Hepatocyte (in vitro differentiated cells): ENCODE results near the gene DCAF5. TPM values are rescaled to one million over a fixed set of nuclear protein-coding genes. Genes with fewer than 3 reads are reported as not detected.
A peak's percentile ranks its signal among the peaks of the same experiment; 100 is the strongest.

ENCODE experiments used
- DNase-seq: peaks from one replicate; pipeline ENCODE4 v3.0.0-alpha.2; 2016; ENCODE audit warnings: low spot score
- H2AFZ ChIP-seq: fragments of 200-600 bp; sonication (generic); 2 replicates; pipeline ENCODE4 v1.6.0; 2016; ENCODE audit warnings: antibody characterized with exemption, mild to moderate bottlenecking
- H3K27ac ChIP-seq: fragments of 200-600 bp; sonication (generic); 2 replicates; pipeline ENCODE4 v1.5.1; 2016; ENCODE audit warnings: mild to moderate bottlenecking
- H3K27me3 ChIP-seq: fragments of 200-600 bp; sonication (generic); 2 replicates; pipeline ENCODE4 v1.6.1; 2016
- H3K36me3 ChIP-seq: fragments of 200-600 bp; sonication (generic); replicated peaks from 2 replicates; pipeline ENCODE4 v1.5.1; 2016; ENCODE audit warnings: low read depth; ENCODE audit not compliant: insufficient read depth
- H3K4me1 ChIP-seq: fragments of 200-600 bp; sonication (generic); 2 replicates; pipeline ENCODE4 v1.5.1; 2016; ENCODE audit warnings: mild to moderate bottlenecking, moderate library complexity; ENCODE audit not compliant: insufficient read depth
- H3K4me2 ChIP-seq: fragments of 200-600 bp; sonication (generic); 2 replicates; pipeline ENCODE4 v1.6.0; 2016
- H3K4me3 ChIP-seq: fragments of 200-600 bp; sonication (generic); 2 replicates; pipeline ENCODE4 v1.5.1; 2016; ENCODE audit warnings: mild to moderate bottlenecking
- H3K79me2 ChIP-seq: fragments of 200-600 bp; sonication (generic); 2 replicates; pipeline ENCODE4 v1.6.0; 2017; ENCODE audit warnings: mild to moderate bottlenecking
- H3K9me2 ChIP-seq: fragments of 200-600 bp; sonication (generic); replicated peaks from 2 replicates; pipeline ENCODE4 v1.6.0; 2017; ENCODE audit warnings: mild to moderate bottlenecking; ENCODE audit not compliant: insufficient read depth
- H3K9me3 ChIP-seq: fragments of 200-600 bp; sonication (generic); 2 replicates; pipeline ENCODE4 v1.5.1; 2016; ENCODE audit warnings: low read depth, mild to moderate bottlenecking
- H4K20me1 ChIP-seq: fragments of 200-600 bp; sonication (generic); 2 replicates; pipeline ENCODE4 v1.6.0; 2016; ENCODE audit warnings: mild to moderate bottlenecking; ENCODE audit not compliant: insufficient read depth, poor library complexity, severe bottlenecking
- EZH2 ChIP-seq: fragments of 200-600 bp; sonication (generic); IDR thresholded peaks from 2 replicates; pipeline ENCODE4 v1.6.1; 2016; ENCODE audit warnings: antibody characterized with exemption, mild to moderate bottlenecking, borderline replicate concordance
- EZH2phosphoT487 ChIP-seq: fragments of 200-600 bp; sonication (generic); IDR thresholded peaks from one replicate; pipeline ENCODE4 v1.6.1; 2018; ENCODE audit warnings: antibody characterized with exemption, mild to moderate bottlenecking, low read depth, moderate library complexity; ENCODE audit not compliant: unreplicated experiment, severe bottlenecking
- WGBS: methylation state at CpG from one replicate; pipeline ENCODE4 v1.1.6; 2016; ENCODE audit warnings: low lambda C conversion rate; ENCODE audit errors: missing lambda C conversion rate; 5-methylcytosine and 5-hydroxymethylcytosine counted together
- polyA plus RNA-seq: library from polyadenylated mRNA; unstranded; fragments of >200 nt; fragmentation: Nextera tagmentation; extraction: Ambion mirVana; gene quantifications from 2 replicates; pipeline ENCODE4 v1.2.1, GENCODE V29; 2016
- total RNA-seq: library from RNA; depleted of rRNA; stranded (reverse); fragments of >200 nt; gene quantifications from 2 replicates; pipeline ENCODE4 v1.2.3, GENCODE V29; 2014
- TF ChIP-seq, protein P1 (sequence below): fragments of 200-600 bp; sonication (generic); IDR thresholded peaks from 2 replicates; pipeline ENCODE4 v1.5.1; 2016; ENCODE audit warnings: antibody characterized with exemption, mild to moderate bottlenecking; ENCODE audit not compliant: poor library complexity

DCAF5 gene
- total and polyA plus RNA-seq, 2 experiments from 2014 or later = 34.4 to 47.6 TPM

DNA sequence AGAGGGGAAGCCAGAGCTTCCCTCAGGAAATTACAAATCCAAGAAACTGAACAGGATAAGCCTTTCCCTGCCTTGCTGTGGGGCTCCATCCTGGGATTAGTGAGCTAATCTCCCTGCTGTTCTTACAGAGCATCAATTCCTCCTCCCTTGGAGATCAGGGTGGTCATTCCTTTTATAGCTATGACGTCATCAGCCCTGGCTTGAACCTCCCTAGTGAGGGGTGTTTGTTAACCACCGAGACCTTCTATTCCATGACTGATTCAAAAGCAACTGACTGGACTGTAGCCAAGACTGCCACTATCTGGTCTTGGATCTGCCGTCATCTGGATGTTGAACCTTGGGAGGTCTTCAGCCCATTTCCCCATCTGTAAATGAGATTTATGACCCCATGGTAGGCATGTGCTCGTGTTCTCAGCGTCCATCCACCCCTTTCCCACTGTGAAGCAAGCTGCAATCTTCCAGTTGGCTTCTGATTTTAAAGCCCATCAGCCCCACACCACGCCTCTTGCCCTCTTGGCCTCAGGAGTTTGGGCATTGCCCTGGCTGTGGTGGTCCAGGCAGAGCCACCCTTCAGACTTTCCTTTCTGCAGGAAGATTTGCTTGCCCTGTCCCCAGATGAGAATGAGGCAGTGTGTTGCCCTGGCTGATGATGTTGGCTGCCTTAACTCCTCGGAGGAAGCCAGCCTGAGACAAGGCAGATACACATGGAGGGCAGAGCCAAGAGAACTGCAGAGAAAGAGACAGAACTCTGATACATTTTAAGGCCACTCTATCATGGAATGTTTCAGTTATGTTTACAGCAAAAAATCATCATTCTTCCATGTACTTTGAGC is 114.2 kb downstream of the DCAF5 start:
- no peaks in the 10 kb centered on the region for H3K9me2 ChIP-seq
- H3K79me2 ChIP-seq = no peaks in the 10 kb centered on the region
- no peak for TF ChIP-seq EZH2phosphoT487
- TF ChIP-seq, protein P1, sequence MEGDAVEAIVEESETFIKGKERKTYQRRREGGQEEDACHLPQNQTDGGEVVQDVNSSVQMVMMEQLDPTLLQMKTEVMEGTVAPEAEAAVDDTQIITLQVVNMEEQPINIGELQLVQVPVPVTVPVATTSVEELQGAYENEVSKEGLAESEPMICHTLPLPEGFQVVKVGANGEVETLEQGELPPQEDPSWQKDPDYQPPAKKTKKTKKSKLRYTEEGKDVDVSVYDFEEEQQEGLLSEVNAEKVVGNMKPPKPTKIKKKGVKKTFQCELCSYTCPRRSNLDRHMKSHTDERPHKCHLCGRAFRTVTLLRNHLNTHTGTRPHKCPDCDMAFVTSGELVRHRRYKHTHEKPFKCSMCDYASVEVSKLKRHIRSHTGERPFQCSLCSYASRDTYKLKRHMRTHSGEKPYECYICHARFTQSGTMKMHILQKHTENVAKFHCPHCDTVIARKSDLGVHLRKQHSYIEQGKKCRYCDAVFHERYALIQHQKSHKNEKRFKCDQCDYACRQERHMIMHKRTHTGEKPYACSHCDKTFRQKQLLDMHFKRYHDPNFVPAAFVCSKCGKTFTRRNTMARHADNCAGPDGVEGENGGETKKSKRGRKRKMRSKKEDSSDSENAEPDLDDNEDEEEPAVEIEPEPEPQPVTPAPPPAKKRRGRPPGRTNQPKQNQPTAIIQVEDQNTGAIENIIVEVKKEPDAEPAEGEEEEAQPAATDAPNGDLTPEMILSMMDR = no peak
- no peak for TF ChIP-seq EZH2
- peak; percentile 66 for DNase-seq
- no peaks in the 10 kb centered on the region for H3K9me3 ChIP-seq
- no peak overlapping the region for H3K4me2 ChIP-seq
- no peaks in the 10 kb centered on the region for H4K20me1 ChIP-seq
- H3K27me3 ChIP-seq = no peaks in the 10 kb centered on the region
- H3K4me3 ChIP-seq = no peak overlapping the region
- H3K27ac ChIP-seq = peak overlapping the region; percentile 73
- 58% methylated on average over 7 of the region's 7 CpGs for WGBS
- peaks cover 20% of the 10 kb centered on the region for H3K4me1 ChIP-seq
- H3K36me3 ChIP-seq = no peaks in the 10 kb centered on the region
- H2AFZ ChIP-seq = no peak overlapping the region

DNA sequence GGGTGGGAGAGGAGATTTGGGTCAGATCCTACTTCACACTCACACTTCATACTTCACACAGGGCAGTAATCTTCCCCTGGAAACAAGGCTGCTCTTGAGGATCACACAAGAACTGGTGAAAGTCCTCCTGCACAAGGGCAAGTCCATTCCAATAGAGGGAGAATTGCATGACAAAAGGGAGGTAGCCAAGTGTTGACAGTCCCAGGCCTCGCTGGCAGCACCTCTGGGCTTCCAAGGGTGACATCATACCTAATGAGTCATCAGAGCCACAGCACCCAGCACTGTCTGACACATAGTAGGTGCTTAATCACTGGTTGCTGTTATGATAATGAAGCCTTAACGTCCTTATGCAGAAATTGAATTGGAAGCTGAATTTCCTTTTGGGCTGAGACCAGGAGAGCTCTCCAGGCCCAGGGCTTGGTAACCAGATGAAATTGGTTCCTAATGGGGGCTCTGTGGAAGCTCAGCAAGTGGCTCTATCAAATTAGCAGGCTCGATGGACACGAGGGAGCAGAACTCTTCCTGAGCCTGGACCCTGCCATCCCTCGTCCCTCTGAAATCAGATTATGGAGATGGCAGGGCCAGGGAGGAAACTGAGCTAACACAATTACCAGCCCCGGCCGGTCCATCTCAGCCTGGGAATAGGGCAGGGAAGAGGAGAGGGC is 115.0 kb downstream of the DCAF5 start:
- H2AFZ ChIP-seq = no peak overlapping the region
- TF ChIP-seq, protein P1 = no peak
- TF ChIP-seq EZH2 (no peak), EZH2phosphoT487 (no peak)
- peaks cover 13% of the 10 kb centered on the region for H3K4me1 ChIP-seq
- H3K27ac ChIP-seq = peak overlapping the region; percentile 73
- H3K79me2 ChIP-seq = no peaks in the 10 kb centered on the region
- DNase-seq = no peak
- H3K9me3 ChIP-seq = no peaks in the 10 kb centered on the region
- no peaks in the 10 kb centered on the region for H3K36me3 ChIP-seq
- no peak overlapping the region for H3K4me3 ChIP-seq
- H3K9me2 ChIP-seq = no peaks in the 10 kb centered on the region
- no peak overlapping the region for H3K4me2 ChIP-seq
- H4K20me1 ChIP-seq = no peaks in the 10 kb centered on the region
- no peaks in the 10 kb centered on the region for H3K27me3 ChIP-seq
- 54% methylated on average over 7 of the region's 7 CpGs for WGBS

DNA sequence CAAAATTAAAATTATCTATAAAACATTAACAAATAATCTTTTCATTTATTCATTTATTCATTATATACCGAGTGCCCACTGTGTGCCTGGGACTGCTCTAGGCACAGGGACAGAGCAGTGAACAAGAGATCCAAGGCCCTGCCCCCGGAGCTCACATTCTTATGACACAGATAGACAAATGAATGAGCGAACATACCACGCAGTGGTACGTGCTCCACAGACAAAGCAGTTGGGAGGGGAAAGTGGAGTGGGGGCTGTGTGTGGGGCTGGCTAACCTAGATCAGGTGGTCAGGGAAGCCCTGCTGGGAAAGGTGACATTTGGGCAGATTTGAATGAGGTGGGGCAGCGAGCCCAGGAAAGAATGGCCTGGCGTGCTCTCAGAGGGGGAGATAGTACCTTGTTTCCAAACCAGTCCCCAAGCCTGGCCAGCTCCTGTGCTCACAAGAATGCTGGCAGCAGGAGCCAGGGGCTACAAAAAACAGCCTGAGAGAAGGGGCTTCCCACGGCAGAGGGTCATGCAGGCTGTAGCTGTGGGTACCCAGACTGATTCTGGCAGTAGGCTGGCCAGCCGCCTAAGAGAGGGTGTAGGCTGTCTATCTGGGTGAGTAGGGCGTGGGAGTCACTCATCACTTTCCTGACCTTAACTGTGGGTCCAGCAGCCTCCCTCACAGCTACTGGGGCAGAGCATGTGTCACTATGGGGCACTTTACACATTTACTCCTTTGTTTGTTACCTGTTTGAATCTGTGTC is 116.0 kb downstream of the DCAF5 start:
- TF ChIP-seq EZH2phosphoT487 = no peak
- TF ChIP-seq EZH2 = no peak
- TF ChIP-seq, protein P1 = no peak
- peaks cover 9% of the 10 kb centered on the region for H3K4me1 ChIP-seq
- H2AFZ ChIP-seq = no peak overlapping the region
- no peak for DNase-seq
- H3K4me2 ChIP-seq = no peak overlapping the region
- H3K27me3 ChIP-seq = no peaks in the 10 kb centered on the region
- no peaks in the 10 kb centered on the region for H3K9me3 ChIP-seq
- 74% methylated on average over 10 of the region's 10 CpGs for WGBS
- H3K4me3 ChIP-seq = no peak overlapping the region
- H3K9me2 ChIP-seq = no peaks in the 10 kb centered on the region
- no peaks in the 10 kb centered on the region for H3K79me2 ChIP-seq
- no peak overlapping the region for H3K27ac ChIP-seq
- H3K36me3 ChIP-seq = no peaks in the 10 kb centered on the region
- no peaks in the 10 kb centered on the region for H4K20me1 ChIP-seq
